WTC11 (cell line): ENCODE results near the gene SND1.

ENCODE experiments used
- ATF3 ChIP-seq: sonication (generic); formaldehyde crosslinking; conservative IDR thresholded peaks from 2 replicates; pipeline ENCODE4 v1.8.1; 2022; ENCODE audit warnings: mild to moderate bottlenecking, missing genetic modification reagents
- E2F4 ChIP-seq: sonication (generic); formaldehyde crosslinking; IDR thresholded peaks from 2 replicates; pipeline ENCODE4 v1.8.1; 2022; ENCODE audit warnings: low read depth, mild to moderate bottlenecking, moderate library complexity, missing genetic modification reagents, borderline replicate concordance
- ELF4 ChIP-seq: sonication (generic); formaldehyde crosslinking; IDR thresholded peaks from 2 replicates; pipeline ENCODE4 v1.8.1; 2022; ENCODE audit warnings: low read depth, mild to moderate bottlenecking, moderate library complexity, missing genetic modification reagents
- FOXJ3 ChIP-seq: sonication (generic); formaldehyde crosslinking; IDR thresholded peaks from 2 replicates; pipeline ENCODE4 v1.9.0; 2021; ENCODE audit warnings: missing genetic modification reagents, mild to moderate bottlenecking, borderline replicate concordance
- SMAD4 ChIP-seq: sonication (generic); formaldehyde crosslinking; IDR thresholded peaks from 2 replicates; pipeline ENCODE4 v1.8.0; 2022; ENCODE audit warnings: mild to moderate bottlenecking, missing genetic modification reagents
- SOX15 ChIP-seq: fragments of 250-450 bp; sonication (Bioruptor Pico); IDR thresholded peaks from 2 replicates; pipeline ENCODE4 v1.9.0; 2021; ENCODE audit warnings: mild to moderate bottlenecking
- SP1 ChIP-seq: sonication (generic); formaldehyde crosslinking; conservative IDR thresholded peaks from 2 replicates; pipeline ENCODE4 v1.8.1; 2022; ENCODE audit warnings: missing genetic modification reagents
- TEAD1 ChIP-seq: sonication (generic); formaldehyde crosslinking; IDR thresholded peaks from 2 replicates; pipeline ENCODE4 v1.8.0; 2022; ENCODE audit warnings: mild to moderate bottlenecking, missing genetic modification reagents
- USF2 ChIP-seq: sonication (generic); formaldehyde crosslinking; IDR thresholded peaks from 2 replicates; pipeline ENCODE4 v1.8.1; 2023; ENCODE audit warnings: mild to moderate bottlenecking, missing genetic modification reagents, moderate library complexity
- ZNF317 ChIP-seq: sonication (generic); formaldehyde crosslinking; IDR thresholded peaks from 2 replicates; pipeline ENCODE4 v1.8.1; 2023; ENCODE audit warnings: low read depth, mild to moderate bottlenecking, moderate library complexity, missing genetic modification reagents, borderline replicate concordance
- TF ChIP-seq, protein P1 (sequence below): fragments of 200-600 bp; IDR thresholded peaks from 2 replicates; pipeline ENCODE4 v1.8.0; 2022; ENCODE audit warnings: antibody characterized with exemption
- TF ChIP-seq, protein P2 (sequence below): sonication (generic); formaldehyde crosslinking; IDR thresholded peaks from 2 replicates; pipeline ENCODE4 v1.8.1; 2022; ENCODE audit warnings: mild to moderate bottlenecking, moderate library complexity, missing genetic modification reagents
- TF ChIP-seq, protein P3 (sequence below): sonication (generic); formaldehyde crosslinking; IDR thresholded peaks from 2 replicates; pipeline ENCODE4 v1.8.0; 2022; ENCODE audit warnings: mild to moderate bottlenecking, missing genetic modification reagents

DNA sequence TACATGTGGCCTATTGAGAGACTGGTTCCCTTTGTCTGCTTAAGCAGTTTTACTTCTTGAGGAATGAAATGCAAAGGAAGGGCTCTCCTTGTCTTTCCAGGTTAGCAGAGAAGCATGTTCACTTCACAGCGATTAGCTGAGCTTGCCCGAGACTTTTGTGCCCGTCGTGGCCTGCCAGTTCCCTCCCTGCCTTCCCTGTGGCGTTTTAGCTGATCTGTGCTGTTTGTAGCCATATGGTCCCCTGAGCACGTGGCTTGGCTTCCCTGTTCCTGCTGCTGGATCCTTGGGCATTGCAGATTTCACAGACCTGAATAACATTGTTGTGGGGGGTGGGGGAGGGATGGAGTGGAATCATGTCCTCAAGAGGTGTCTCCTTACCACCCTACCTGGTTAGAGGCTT is 61.8 kb downstream of the SND1 start:
- TF ChIP-seq, protein P1, sequence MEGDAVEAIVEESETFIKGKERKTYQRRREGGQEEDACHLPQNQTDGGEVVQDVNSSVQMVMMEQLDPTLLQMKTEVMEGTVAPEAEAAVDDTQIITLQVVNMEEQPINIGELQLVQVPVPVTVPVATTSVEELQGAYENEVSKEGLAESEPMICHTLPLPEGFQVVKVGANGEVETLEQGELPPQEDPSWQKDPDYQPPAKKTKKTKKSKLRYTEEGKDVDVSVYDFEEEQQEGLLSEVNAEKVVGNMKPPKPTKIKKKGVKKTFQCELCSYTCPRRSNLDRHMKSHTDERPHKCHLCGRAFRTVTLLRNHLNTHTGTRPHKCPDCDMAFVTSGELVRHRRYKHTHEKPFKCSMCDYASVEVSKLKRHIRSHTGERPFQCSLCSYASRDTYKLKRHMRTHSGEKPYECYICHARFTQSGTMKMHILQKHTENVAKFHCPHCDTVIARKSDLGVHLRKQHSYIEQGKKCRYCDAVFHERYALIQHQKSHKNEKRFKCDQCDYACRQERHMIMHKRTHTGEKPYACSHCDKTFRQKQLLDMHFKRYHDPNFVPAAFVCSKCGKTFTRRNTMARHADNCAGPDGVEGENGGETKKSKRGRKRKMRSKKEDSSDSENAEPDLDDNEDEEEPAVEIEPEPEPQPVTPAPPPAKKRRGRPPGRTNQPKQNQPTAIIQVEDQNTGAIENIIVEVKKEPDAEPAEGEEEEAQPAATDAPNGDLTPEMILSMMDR = no peak
- TF ChIP-seq SOX15 (CRISPR knock-in tag) (no peak), SP1 (CRISPR knock-in tag) (no peak), USF2 (CRISPR knock-in tag) (no peak), ATF3 (CRISPR knock-in tag) (no peak), ELF4 (no peak), FOXJ3 (CRISPR knock-in tag) (no peak), SMAD4 (CRISPR knock-in tag) (no peak), ZNF317 (CRISPR knock-in tag) (no peak), E2F4 (CRISPR knock-in tag) (no peak), TEAD1 (CRISPR knock-in tag) (no peak)
- TF ChIP-seq, protein P2, sequence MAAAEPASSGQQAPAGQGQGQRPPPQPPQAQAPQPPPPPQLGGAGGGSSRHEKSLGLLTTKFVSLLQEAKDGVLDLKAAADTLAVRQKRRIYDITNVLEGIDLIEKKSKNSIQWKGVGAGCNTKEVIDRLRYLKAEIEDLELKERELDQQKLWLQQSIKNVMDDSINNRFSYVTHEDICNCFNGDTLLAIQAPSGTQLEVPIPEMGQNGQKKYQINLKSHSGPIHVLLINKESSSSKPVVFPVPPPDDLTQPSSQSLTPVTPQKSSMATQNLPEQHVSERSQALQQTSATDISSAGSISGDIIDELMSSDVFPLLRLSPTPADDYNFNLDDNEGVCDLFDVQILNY = no peak
- TF ChIP-seq, protein P3, sequence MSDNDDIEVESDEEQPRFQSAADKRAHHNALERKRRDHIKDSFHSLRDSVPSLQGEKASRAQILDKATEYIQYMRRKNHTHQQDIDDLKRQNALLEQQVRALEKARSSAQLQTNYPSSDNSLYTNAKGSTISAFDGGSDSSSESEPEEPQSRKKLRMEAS (CRISPR knock-in tag) = no peak
